HEK293 (cell line): ENCODE data around the gene VGLL4.

Experiments used
- CTCF ChIA-PET: fragments of 350-600 bp; formaldehyde crosslinking; extraction: SDS; loops from one replicate; lab custom pipeline; 2021; ENCODE audit warnings: antibody characterized with exemption; lab: Yijun Ruan, JAX
- POLR2A ChIA-PET: fragments of 300-600 bp; formaldehyde crosslinking; extraction: SDS; loops from one replicate; lab custom pipeline; 2020; ENCODE audit warnings: antibody characterized with exemption, inconsistent platforms; lab: Yijun Ruan, JAX
- H3K27ac ChIP-seq: fragments of 200-500 bp; sonication (Bioruptor generic); 2 replicates; pipeline ENCODE4 v1.5.1; 2014; ENCODE audit warnings: low read depth, low read length, control low read depth, inconsistent platforms; ENCODE audit errors: extremely low read depth
- H3K36me3 ChIP-seq, 2 experiments: fragments of 200-500 bp in 1 of 2; sonication (Bioruptor generic) in 1 of 2; 1 replicate in 1 of 2; 2 replicates in 1 of 2; pipeline ENCODE4 v1.5.1; 2014 to 2017; ENCODE audit warnings: inconsistent platforms in 2 of 2, low read length in 2 of 2; ENCODE audit not compliant: control insufficient read depth in 2 of 2, insufficient read depth in 1 of 2
- H3K4me1 ChIP-seq: fragments of 200-500 bp; sonication (Bioruptor generic); 2 replicates; pipeline ENCODE4 v1.5.1; 2014; ENCODE audit warnings: mild to moderate bottlenecking, low read length, inconsistent platforms; ENCODE audit not compliant: control insufficient read depth, insufficient read depth
- H3K4me3 ChIP-seq: 2 replicates; pipeline ENCODE4 v1.5.1; 2011; ENCODE audit warnings: low read depth, mild to moderate bottlenecking, control low read depth, low read length, moderate library complexity
- H3K9me3 ChIP-seq: fragments of 200-500 bp; sonication (Bioruptor generic); 2 replicates; pipeline ENCODE4 v1.5.1; 2014; ENCODE audit warnings: low read depth, low read length, inconsistent platforms; ENCODE audit not compliant: control insufficient read depth, insufficient read depth
- BCL11B ChIP-seq: fragments of 450-650 bp; formaldehyde crosslinking; IDR thresholded peaks from 2 replicates; pipeline ENCODE4 v1.5.1; 2016; ENCODE audit warnings: low read depth, missing biosample characterization, missing genetic modification characterization
- GFI1B ChIP-seq: fragments of 450-650 bp; formaldehyde crosslinking; IDR thresholded peaks from 2 replicates; pipeline ENCODE4 v1.5.1; 2016; ENCODE audit warnings: missing biosample characterization, missing genetic modification characterization
- GLIS2 ChIP-seq: fragments of 450-650 bp; formaldehyde crosslinking; IDR thresholded peaks from 2 replicates; pipeline ENCODE4 v1.5.1; 2016; ENCODE audit warnings: missing biosample characterization, missing genetic modification characterization
- KLF9 ChIP-seq: fragments of 450-650 bp; formaldehyde crosslinking; IDR thresholded peaks from 2 replicates; pipeline ENCODE4 v1.5.1; 2016; ENCODE audit warnings: missing biosample characterization, missing genetic modification characterization, low read depth
- SP2 ChIP-seq: fragments of 450-650 bp; formaldehyde crosslinking; IDR thresholded peaks from 2 replicates; pipeline ENCODE4 v1.5.1; 2016; ENCODE audit warnings: missing biosample characterization, missing genetic modification characterization
- ZBTB1 ChIP-seq: fragments of 450-650 bp; formaldehyde crosslinking; IDR thresholded peaks from 2 replicates; pipeline ENCODE4 v1.5.1; 2016; ENCODE audit warnings: missing biosample characterization, missing genetic modification characterization
- ZBTB6 ChIP-seq: fragments of 450-650 bp; formaldehyde crosslinking; IDR thresholded peaks from 2 replicates; pipeline ENCODE4 v1.5.1; 2017; ENCODE audit warnings: missing biosample characterization, missing genetic modification characterization
- ZBTB7A ChIP-seq: fragments of 450-650 bp; formaldehyde crosslinking; IDR thresholded peaks from 2 replicates; pipeline ENCODE4 v1.5.1; 2016; ENCODE audit warnings: low read depth, missing biosample characterization, missing genetic modification characterization
- ZFP37 ChIP-seq: fragments of 450-650 bp; formaldehyde crosslinking; IDR thresholded peaks from 2 replicates; pipeline ENCODE4 v1.5.1; 2016; ENCODE audit warnings: missing biosample characterization, missing genetic modification characterization
- ZFP69B ChIP-seq: fragments of 450-650 bp; formaldehyde crosslinking; IDR thresholded peaks from 2 replicates; pipeline ENCODE4 v1.5.1; 2016; ENCODE audit warnings: missing biosample characterization, missing genetic modification characterization
- ZNF132 ChIP-seq: fragments of 450-650 bp; formaldehyde crosslinking; IDR thresholded peaks from 2 replicates; pipeline ENCODE4 v1.5.1; 2017; ENCODE audit warnings: missing biosample characterization, missing genetic modification characterization, borderline replicate concordance
- ZNF23 ChIP-seq: fragments of 450-650 bp; formaldehyde crosslinking; IDR thresholded peaks from 2 replicates; pipeline ENCODE4 v1.5.1; 2016; ENCODE audit warnings: missing biosample characterization, missing genetic modification characterization, borderline replicate concordance
- ZNF366 ChIP-seq: fragments of 450-650 bp; formaldehyde crosslinking; conservative IDR thresholded peaks from 2 replicates; pipeline ENCODE4 v1.5.1; 2016; ENCODE audit warnings: missing biosample characterization, missing genetic modification characterization
- ZNF513 ChIP-seq: fragments of 450-650 bp; IDR thresholded peaks from 2 replicates; pipeline ENCODE4 v1.5.1; 2018; ENCODE audit warnings: missing biosample characterization, missing genetic modification characterization
- ZNF521 ChIP-seq: fragments of 450-650 bp; formaldehyde crosslinking; IDR thresholded peaks from 2 replicates; pipeline ENCODE4 v1.5.1; 2017; ENCODE audit warnings: missing biosample characterization, mild to moderate bottlenecking, missing genetic modification characterization
- ZNF561 ChIP-seq: fragments of 450-650 bp; IDR thresholded peaks from 2 replicates; pipeline ENCODE4 v1.5.1; 2018; ENCODE audit warnings: missing biosample characterization, missing genetic modification characterization, borderline replicate concordance
- ZNF621 ChIP-seq: fragments of 450-650 bp; formaldehyde crosslinking; IDR thresholded peaks from 2 replicates; pipeline ENCODE4 v1.5.1; 2017; ENCODE audit warnings: missing biosample characterization, missing genetic modification characterization
- ZNF692 ChIP-seq: fragments of 450-650 bp; formaldehyde crosslinking; IDR thresholded peaks from 2 replicates; pipeline ENCODE4 v1.5.1; 2016; ENCODE audit warnings: missing biosample characterization, missing genetic modification characterization
- ZNF792 ChIP-seq: fragments of 450-650 bp; formaldehyde crosslinking; IDR thresholded peaks from 2 replicates; pipeline ENCODE4 v1.5.1; 2016; ENCODE audit warnings: missing biosample characterization, missing genetic modification characterization
- ZNF843 ChIP-seq: fragments of 450-650 bp; formaldehyde crosslinking; IDR thresholded peaks from 2 replicates; pipeline ENCODE4 v1.5.1; 2016; ENCODE audit warnings: missing biosample characterization, missing genetic modification characterization
- ZSCAN16 ChIP-seq: fragments of 450-650 bp; formaldehyde crosslinking; IDR thresholded peaks from 2 replicates; pipeline ENCODE4 v1.5.1; 2016; ENCODE audit warnings: missing biosample characterization, missing genetic modification characterization
- TF ChIP-seq, protein P1 (sequence below): fragments of 450-650 bp; formaldehyde crosslinking; IDR thresholded peaks from 2 replicates; pipeline ENCODE4 v1.5.1; 2016; ENCODE audit warnings: missing biosample characterization, missing genetic modification characterization, low read depth
- TF ChIP-seq, protein P2 (sequence below): fragments of 450-650 bp; formaldehyde crosslinking; IDR thresholded peaks from 2 replicates; pipeline ENCODE4 v1.5.1; 2016; ENCODE audit warnings: missing biosample characterization, missing genetic modification characterization

The VGLL4 gene

DNA sequence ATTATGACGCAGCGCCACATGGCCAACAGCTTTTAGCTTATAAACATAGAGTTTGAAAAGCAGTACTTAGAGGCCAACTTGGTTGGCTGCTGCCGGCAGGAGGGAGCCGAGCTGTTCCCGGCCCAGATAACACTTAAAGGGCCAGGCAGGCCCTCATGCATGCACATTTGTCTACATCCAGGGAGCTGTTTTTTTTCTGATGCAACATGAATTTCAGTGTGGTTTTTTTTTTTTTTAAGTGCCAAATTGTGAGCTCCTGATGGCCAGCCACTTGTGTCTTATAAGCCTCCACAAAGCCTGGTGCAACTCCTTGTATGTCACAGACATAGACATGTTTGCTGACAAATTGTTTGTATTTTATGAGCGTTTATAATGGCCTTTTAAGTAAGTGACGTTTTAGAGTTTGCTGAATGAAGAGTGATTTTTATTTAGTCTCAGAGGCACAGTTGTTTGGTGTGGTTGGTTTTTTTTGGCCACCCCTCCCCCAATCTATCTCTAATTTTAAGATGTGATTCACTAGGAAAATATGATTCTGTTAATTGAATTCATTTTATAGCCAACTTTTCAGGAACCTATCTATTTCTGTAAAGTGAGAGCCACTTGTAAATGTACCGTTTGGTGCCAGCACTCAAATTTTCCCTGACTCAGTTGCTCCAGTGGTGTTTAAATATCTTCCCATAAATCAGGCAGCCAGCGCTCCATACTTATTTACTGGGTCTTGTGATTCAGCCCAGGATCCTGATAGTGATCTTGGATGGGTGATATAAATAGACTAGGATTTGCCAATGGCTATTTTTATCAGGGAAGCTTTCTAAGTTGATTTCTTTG lies 134.3 kb downstream of the VGLL4 start (continued):
- TF ChIP-seq ZNF513 (tag by site-specific recombination), result no peak; the same call in 1 of the 2 replicates
- TF ChIP-seq ZNF692 (tag by site-specific recombination), result peak; percentile 97
- TF ChIP-seq ZBTB1 (tag by site-specific recombination), result no peak; the same call in 1 of the 2 replicates
- TF ChIP-seq ZFP69B (tag by site-specific recombination), result peak; percentile 95
- TF ChIP-seq ZNF561 (tag by site-specific recombination), result peak; percentile 95
- TF ChIP-seq GLIS2 (tag by site-specific recombination), result 0 out of 2 replicates have a peak, but pooled peaks have one; percentile 21
- TF ChIP-seq ZNF132, result no peak
- peak; percentile 63; the same call in 1 of the 2 replicates for TF ChIP-seq ZNF366 (tag by site-specific recombination)
- no peak for TF ChIP-seq ZBTB7A (tag by site-specific recombination)
- no peak for TF ChIP-seq ZFP37
- no peak for TF ChIP-seq ZNF23
- TF ChIP-seq SP2 (tag by site-specific recombination), result peak; percentile 30; the same call in 1 of the 2 replicates
- TF ChIP-seq ZNF843 (tag by site-specific recombination), result peak; percentile 91
- TF ChIP-seq GFI1B (tag by site-specific recombination), result no peak
- TF ChIP-seq, protein P1, sequence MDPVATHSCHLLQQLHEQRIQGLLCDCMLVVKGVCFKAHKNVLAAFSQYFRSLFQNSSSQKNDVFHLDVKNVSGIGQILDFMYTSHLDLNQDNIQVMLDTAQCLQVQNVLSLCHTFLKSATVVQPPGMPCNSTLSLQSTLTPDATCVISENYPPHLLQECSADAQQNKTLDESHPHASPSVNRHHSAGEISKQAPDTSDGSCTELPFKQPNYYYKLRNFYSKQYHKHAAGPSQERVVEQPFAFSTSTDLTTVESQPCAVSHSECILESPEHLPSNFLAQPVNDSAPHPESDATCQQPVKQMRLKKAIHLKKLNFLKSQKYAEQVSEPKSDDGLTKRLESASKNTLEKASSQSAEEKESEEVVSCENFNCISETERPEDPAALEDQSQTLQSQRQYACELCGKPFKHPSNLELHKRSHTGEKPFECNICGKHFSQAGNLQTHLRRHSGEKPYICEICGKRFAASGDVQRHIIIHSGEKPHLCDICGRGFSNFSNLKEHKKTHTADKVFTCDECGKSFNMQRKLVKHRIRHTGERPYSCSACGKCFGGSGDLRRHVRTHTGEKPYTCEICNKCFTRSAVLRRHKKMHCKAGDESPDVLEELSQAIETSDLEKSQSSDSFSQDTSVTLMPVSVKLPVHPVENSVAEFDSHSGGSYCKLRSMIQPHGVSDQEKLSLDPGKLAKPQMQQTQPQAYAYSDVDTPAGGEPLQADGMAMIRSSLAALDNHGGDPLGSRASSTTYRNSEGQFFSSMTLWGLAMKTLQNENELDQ (tag by site-specific recombination), result no peak
- TF ChIP-seq ZSCAN16 (tag by site-specific recombination), result peak; percentile 71
- TF ChIP-seq ZNF792 (tag by site-specific recombination), result no peak
- TF ChIP-seq KLF9 (tag by site-specific recombination), result no peak

DNA sequence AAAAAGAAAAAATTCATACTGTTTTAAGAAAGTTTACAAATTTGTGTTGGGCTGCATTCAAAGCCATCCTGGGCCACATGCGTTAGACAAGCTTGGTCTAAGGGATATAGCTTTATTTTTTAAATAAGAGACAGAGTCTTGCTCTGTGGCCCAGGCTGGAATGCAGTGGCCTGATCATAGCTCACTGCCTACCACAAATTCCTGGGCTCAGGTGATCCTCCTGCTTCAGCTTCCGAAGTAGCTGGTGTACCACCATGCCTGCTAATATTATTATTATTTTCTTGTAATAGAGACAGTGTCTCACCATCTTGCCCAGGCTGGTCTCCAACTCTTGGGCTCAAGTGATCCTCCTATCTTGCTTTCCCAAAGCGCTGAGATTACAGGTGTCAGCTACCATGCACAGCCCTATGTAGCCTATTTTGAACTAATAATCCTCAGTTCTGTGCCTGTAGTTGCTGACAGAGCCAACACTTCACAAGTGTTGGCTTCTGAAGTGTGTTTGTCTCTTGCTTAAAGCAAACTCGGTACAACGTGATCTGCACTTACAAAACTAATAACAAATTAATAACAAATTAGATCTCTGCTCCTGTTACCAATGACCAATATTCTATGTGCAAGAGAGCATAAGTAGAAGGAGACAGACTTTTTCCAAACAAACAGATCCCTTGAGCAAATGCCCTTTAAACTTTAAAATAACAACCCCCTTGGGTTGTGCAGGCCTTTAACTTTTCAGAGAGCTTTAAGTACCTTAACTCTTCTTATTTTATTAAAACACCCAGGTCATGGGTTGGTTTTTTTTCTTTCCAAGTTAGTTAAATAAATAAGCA lies 135.2 kb downstream of the VGLL4 start:
- POLR2A ChIA-PET, result interaction anchor here (0.6 to 1.4 kb wide), 4 partner anchors 26 to 1607 kb away, joined by 3 read pairs; no protein-coding TSS in a partner anchor
- CTCF ChIA-PET, result interaction anchor here (0.7 to 1.1 kb wide), 3 partner anchors 24 to 353 kb away, joined by 3 to 4 read pairs (median 4); no protein-coding TSS in a partner anchor
- TF ChIP-seq ZNF621 (tag by site-specific recombination), result no peak
- no peak for TF ChIP-seq BCL11B
- TF ChIP-seq, protein P2, sequence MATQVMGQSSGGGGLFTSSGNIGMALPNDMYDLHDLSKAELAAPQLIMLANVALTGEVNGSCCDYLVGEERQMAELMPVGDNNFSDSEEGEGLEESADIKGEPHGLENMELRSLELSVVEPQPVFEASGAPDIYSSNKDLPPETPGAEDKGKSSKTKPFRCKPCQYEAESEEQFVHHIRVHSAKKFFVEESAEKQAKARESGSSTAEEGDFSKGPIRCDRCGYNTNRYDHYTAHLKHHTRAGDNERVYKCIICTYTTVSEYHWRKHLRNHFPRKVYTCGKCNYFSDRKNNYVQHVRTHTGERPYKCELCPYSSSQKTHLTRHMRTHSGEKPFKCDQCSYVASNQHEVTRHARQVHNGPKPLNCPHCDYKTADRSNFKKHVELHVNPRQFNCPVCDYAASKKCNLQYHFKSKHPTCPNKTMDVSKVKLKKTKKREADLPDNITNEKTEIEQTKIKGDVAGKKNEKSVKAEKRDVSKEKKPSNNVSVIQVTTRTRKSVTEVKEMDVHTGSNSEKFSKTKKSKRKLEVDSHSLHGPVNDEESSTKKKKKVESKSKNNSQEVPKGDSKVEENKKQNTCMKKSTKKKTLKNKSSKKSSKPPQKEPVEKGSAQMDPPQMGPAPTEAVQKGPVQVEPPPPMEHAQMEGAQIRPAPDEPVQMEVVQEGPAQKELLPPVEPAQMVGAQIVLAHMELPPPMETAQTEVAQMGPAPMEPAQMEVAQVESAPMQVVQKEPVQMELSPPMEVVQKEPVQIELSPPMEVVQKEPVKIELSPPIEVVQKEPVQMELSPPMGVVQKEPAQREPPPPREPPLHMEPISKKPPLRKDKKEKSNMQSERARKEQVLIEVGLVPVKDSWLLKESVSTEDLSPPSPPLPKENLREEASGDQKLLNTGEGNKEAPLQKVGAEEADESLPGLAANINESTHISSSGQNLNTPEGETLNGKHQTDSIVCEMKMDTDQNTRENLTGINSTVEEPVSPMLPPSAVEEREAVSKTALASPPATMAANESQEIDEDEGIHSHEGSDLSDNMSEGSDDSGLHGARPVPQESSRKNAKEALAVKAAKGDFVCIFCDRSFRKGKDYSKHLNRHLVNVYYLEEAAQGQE, result no peak
- no peak; the same call in 1 of the 2 replicates for TF ChIP-seq ZBTB6 (tag by site-specific recombination)
- no peak for TF ChIP-seq ZNF521 (tag by site-specific recombination)

More for the DNA sequence above, 135.2 kb downstream of the VGLL4 start:
- Histone ChIP-seq H3K4me3 (no peak overlapping the region), H3K4me1 (peaks cover 23% of the 10 kb centered on the region), H3K27ac (peak overlapping the region; percentile 90), H3K36me3 (no peaks in the 10 kb centered on the region), H3K9me3 (no peaks in the 10 kb centered on the region)
